HCT116 (cell line): ENCODE measurements around the gene UPK3A. TPM values are rescaled to one million over a fixed set of nuclear protein-coding genes. Genes with fewer than 3 reads are reported as not detected.

Experiments used
- ATAC-seq: fragments of 200-7000 bp; cut with Tn5 transposase; 2 replicates; pipeline ENCODE4 v1.9.1; 2020; ENCODE audit warnings: mild to moderate bottlenecking, moderate library complexity
- BruUV-seq: library from RNA; stranded (reverse); fragments of 400-500 nt; replicated peaks from 2 replicates; lab custom pipeline; 2021; lab: Mats Ljungman, UMichigan
- CTCF ChIA-PET: fragments of 300-600 bp; sonication (Branson Sonifier 250); formaldehyde crosslinking; loops from one replicate; lab custom pipeline; 2021; ENCODE audit warnings: antibody characterized with exemption; lab: Charles Lee
- POLR2A ChIA-PET: fragments of 300-600, 350-600 bp; sonication (Branson Sonifier 250); formaldehyde crosslinking; loops from one replicate; lab custom pipeline; 2021; ENCODE audit warnings: antibody characterized with exemption; lab: Charles Lee
- RAD21 ChIA-PET, 2 experiments: fragments of 300-600 bp; sonication (Branson Sonifier 250); formaldehyde crosslinking; loops; one replicate each; lab custom pipeline; 2023; ENCODE audit warnings: low total read pairs in 2 of 2; ENCODE audit not compliant: uncharacterized antibody in 2 of 2, unreplicated experiment in 2 of 2, low non-redundant PET in 1 of 2; lab: Charles Lee
- DNase-seq: peaks from one replicate; pipeline ENCODE4 v3.0.0-alpha.2; 2010; ENCODE audit warnings: low read depth, low spot score
- H2AFZ ChIP-seq: fragments of 200-600 bp; shearing (Covaris generic), sonication (generic); 2 replicates; pipeline ENCODE4 v1.6.1; 2017; ENCODE audit warnings: low read depth, mixed run types, mixed read lengths, antibody characterized with exemption, low read length; ENCODE audit not compliant: poor library complexity, severe bottlenecking
- H3K27ac ChIP-seq: 2 replicates; pipeline ENCODE4 v1.5.1; 2012; ENCODE audit warnings: low read depth, low read length
- H3K27me3 ChIP-seq: fragments of 200-600 bp; sonication (generic); 2 replicates; pipeline ENCODE4 v1.6.1; 2016; ENCODE audit warnings: mixed run types, low read length, mixed read lengths; ENCODE audit not compliant: insufficient read depth
- H3K36me3 ChIP-seq, 2 experiments: fragments of 200-500 bp in 1 of 2; fragments of 200-600 bp in 1 of 2; sonication (Bioruptor generic) in 1 of 2; sonication (generic) in 1 of 2; 2 replicates each; pipeline versions ENCODE4 v1.5.1 to v1.6.1; 2014 to 2016; ENCODE audit warnings: low read length in 2 of 2, inconsistent platforms in 1 of 2, mixed read lengths in 1 of 2, mixed run types in 1 of 2; ENCODE audit not compliant: insufficient read depth in 2 of 2, control insufficient read depth in 1 of 2
- H3K4me1 ChIP-seq, 2 experiments: fragments of 200-600 bp in 1 of 2; sonication (generic) in 1 of 2; 2 replicates each; pipeline versions ENCODE4 v1.5.1 to v1.6.1; 2012 to 2017; ENCODE audit warnings: low read length in 2 of 2, inconsistent platforms in 1 of 2, mild to moderate bottlenecking in 1 of 2, mixed read lengths in 1 of 2, mixed run types in 1 of 2, moderate library complexity in 1 of 2; ENCODE audit not compliant: insufficient read depth in 2 of 2, control insufficient read depth in 1 of 2
- H3K4me2 ChIP-seq: fragments of 200-600 bp; sonication (generic); 2 replicates; pipeline ENCODE4 v1.6.1; 2017; ENCODE audit warnings: mixed run types, low read length, mixed read lengths
- H3K4me3 ChIP-seq, 2 experiments: fragments of 200-600 bp in 1 of 2; sonication (generic) in 1 of 2; replicated peaks in 1 of 2; 2 replicates each; pipeline ENCODE4 v1.5.1; 2011 to 2016; ENCODE audit warnings: low read length in 2 of 2, control low read depth in 1 of 2, low read depth in 1 of 2, mild to moderate bottlenecking in 1 of 2, mixed read lengths in 1 of 2, mixed run types in 1 of 2
- H3K79me2 ChIP-seq: fragments of 200-600 bp; sonication (generic); 2 replicates; pipeline ENCODE4 v1.6.1; 2017; ENCODE audit warnings: mild to moderate bottlenecking, mixed run types, low read length, moderate library complexity, mixed read lengths; ENCODE audit not compliant: insufficient read depth
- H3K9ac ChIP-seq: fragments of 200-600 bp; sonication (generic); 2 replicates; pipeline ENCODE4 v1.6.1; 2016; ENCODE audit warnings: low read length, mixed read lengths
- H3K9me2 ChIP-seq: fragments of 200-600 bp; sonication (generic), shearing (Covaris generic); 2 replicates; pipeline ENCODE4 v1.6.1; 2017; ENCODE audit warnings: mixed run types, mild to moderate bottlenecking, moderate library complexity; ENCODE audit not compliant: insufficient read depth
- H3K9me3 ChIP-seq, 2 experiments: fragments of 200-500 bp in 1 of 2; fragments of 200-600 bp in 1 of 2; sonication (Bioruptor generic) in 1 of 2; sonication (generic) in 1 of 2; 2 replicates each; pipeline ENCODE4 v1.6.1; 2014 to 2017; ENCODE audit warnings: low read length in 2 of 2, mixed read lengths in 2 of 2, inconsistent platforms in 1 of 2, low read depth in 1 of 2, mild to moderate bottlenecking in 1 of 2, mixed run types in 1 of 2, moderate library complexity in 1 of 2; ENCODE audit not compliant: control insufficient read depth in 1 of 2, insufficient read depth in 1 of 2
- H4K20me1 ChIP-seq: fragments of 200-600 bp; sonication (generic), shearing (Covaris generic); 2 replicates; pipeline ENCODE4 v1.6.1; 2017; ENCODE audit warnings: mixed run types, mild to moderate bottlenecking, moderate library complexity; ENCODE audit not compliant: insufficient read depth
- ATF3 ChIP-seq: IDR thresholded peaks from 2 replicates; pipeline ENCODE4 v1.6.1; 2012
- CEBPB ChIP-seq: IDR thresholded peaks from 2 replicates; pipeline ENCODE4 v1.6.1; 2012; ENCODE audit warnings: low read depth
- EGR1 ChIP-seq: IDR thresholded peaks from 2 replicates; pipeline ENCODE4 v1.6.1; 2012; ENCODE audit warnings: low read depth
- ELF1 ChIP-seq: IDR thresholded peaks from 2 replicates; pipeline ENCODE4 v1.6.1; 2012; ENCODE audit warnings: low read depth, borderline replicate concordance
- EZH2 ChIP-seq: fragments of 200-600 bp; sonication (generic); IDR thresholded peaks from 2 replicates; pipeline ENCODE4 v1.6.1; 2017; ENCODE audit warnings: antibody characterized with exemption, mixed run types
- EZH2phosphoT487 ChIP-seq: fragments of 200-600 bp; IDR thresholded peaks from 2 replicates; pipeline ENCODE4 v1.6.1; 2018; ENCODE audit warnings: antibody characterized with exemption, borderline replicate concordance
- JUND ChIP-seq: IDR thresholded peaks from 2 replicates; pipeline ENCODE4 v1.6.1; 2012
- POLR2A ChIP-seq: IDR thresholded peaks from 2 replicates; pipeline ENCODE4 v1.7.0; 2011; ENCODE audit warnings: borderline replicate concordance; ENCODE audit not compliant: insufficient read depth, insufficient read length; ENCODE audit errors: extremely low read depth
- SP1 ChIP-seq: IDR thresholded peaks from 2 replicates; pipeline ENCODE4 v1.6.1; 2012; ENCODE audit warnings: low read depth
- SRF ChIP-seq: IDR thresholded peaks from 2 replicates; pipeline ENCODE4 v1.6.1; 2012; ENCODE audit warnings: low read depth
- YY1 ChIP-seq: IDR thresholded peaks from 2 replicates; pipeline ENCODE4 v1.6.1; 2011; ENCODE audit warnings: low read length, low read depth, moderate library complexity, mild to moderate bottlenecking; ENCODE audit not compliant: insufficient replicate concordance; ENCODE audit errors: extremely low read depth
- ZNF274 ChIP-seq: fragments of 200-500 bp; sonication (Bioruptor generic); IDR thresholded peaks from 2 replicates; pipeline ENCODE4 v1.6.1; 2014; ENCODE audit warnings: mild to moderate bottlenecking, low read depth, low read length, inconsistent platforms
- intact Hi-C: fragments of 100-400 bp; cut with micrococcal nuclease; formaldehyde crosslinking; loops from 2 replicates; pipeline ENCODE4 v1.10.0; 2022
- total RNA-seq: library from RNA; stranded (reverse); gene quantifications from one replicate; pipeline ENCODE4 v1.2.1, GENCODE V29; 2021; ENCODE audit not compliant: unreplicated experiment
- TF ChIP-seq, protein P1 (sequence below), 3 experiments: fragments of 200-600 bp in 1 of 3; sonication (generic) in 1 of 3; IDR thresholded peaks in 2 of 3; conservative IDR thresholded peaks in 1 of 3; 2 replicates each; pipeline ENCODE4 v1.5.1; 2012 to 2017; ENCODE audit warnings: low read depth in 2 of 3, low read length in 2 of 3, antibody characterized with exemption in 1 of 3, borderline replicate concordance in 1 of 3, control low read depth in 1 of 3, mild to moderate bottlenecking in 1 of 3, mixed read lengths in 1 of 3, mixed run types in 1 of 3, moderate library complexity in 1 of 3; ENCODE audit not compliant: insufficient read depth in 1 of 3
- TF ChIP-seq, protein P2 (sequence below): IDR thresholded peaks from 2 replicates; pipeline ENCODE4 v1.6.1; 2011; ENCODE audit warnings: mild to moderate bottlenecking, low read length, moderate library complexity; ENCODE audit not compliant: insufficient replicate concordance; ENCODE audit errors: extremely low read depth
- TF ChIP-seq, protein P3 (sequence below): IDR thresholded peaks from 2 replicates; pipeline ENCODE4 v1.6.1; 2012; ENCODE audit warnings: low read depth

Gene UPK3A
- total RNA-seq, 1 experiment from 2014 or later = not detected

DNA sequence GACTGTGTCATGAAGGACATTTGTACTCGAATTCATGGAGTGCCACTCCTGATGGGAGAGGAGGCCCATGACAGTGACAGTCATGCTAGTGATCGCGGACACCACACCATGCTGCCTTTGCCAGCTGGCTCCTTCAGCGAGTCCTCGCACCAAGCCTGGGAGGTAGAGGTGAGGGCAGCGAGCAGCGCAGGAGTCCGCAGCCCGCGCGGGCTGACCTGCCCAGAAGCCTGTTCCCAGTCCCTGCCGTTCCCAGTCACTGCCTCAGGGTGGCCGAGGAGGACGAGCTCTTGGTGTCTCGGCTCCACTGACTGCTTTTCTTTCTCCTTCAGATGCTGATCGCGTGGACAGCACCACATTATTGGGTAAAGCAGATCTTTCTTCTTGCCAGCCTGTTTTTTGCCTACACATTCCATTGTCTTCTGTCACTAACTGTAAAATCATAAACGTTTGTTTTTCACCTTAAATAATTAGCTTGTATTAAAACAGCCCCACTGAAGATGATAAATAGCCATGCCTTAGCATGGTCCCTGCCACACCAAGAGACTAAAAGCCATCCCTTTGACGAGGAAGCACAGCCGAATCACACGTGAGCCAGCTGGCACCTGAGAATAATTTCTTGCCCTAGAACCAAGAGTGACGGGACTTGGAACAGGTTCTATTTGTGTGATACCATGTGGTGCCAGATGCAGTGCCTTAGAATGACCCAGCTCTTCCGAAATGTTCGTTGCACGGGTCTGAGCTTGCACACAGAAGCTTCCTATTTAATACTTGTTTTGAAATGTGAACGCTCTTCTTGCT lies 50.5 kb downstream of the UPK3A start:
- no peak overlapping the region for H3K4me2 ChIP-seq
- no peaks in the 10 kb centered on the region for H3K79me2 ChIP-seq
- POLR2A ChIA-PET = no interaction called here
- H3K36me3 ChIP-seq = peaks cover 26 to 43% of the 10 kb centered on the region in 2 experiments; a peak in 3 of 4 replicates
- CTCF ChIA-PET = interaction anchor here (0.6 kb wide), 1 partner anchor 130 kb away, joined by 4 read pairs; no protein-coding TSS in a partner anchor
- intact Hi-C loops = no loop called here
- no peak for DNase-seq
- TF ChIP-seq ATF3 = no peak
- TF ChIP-seq, protein P1, sequence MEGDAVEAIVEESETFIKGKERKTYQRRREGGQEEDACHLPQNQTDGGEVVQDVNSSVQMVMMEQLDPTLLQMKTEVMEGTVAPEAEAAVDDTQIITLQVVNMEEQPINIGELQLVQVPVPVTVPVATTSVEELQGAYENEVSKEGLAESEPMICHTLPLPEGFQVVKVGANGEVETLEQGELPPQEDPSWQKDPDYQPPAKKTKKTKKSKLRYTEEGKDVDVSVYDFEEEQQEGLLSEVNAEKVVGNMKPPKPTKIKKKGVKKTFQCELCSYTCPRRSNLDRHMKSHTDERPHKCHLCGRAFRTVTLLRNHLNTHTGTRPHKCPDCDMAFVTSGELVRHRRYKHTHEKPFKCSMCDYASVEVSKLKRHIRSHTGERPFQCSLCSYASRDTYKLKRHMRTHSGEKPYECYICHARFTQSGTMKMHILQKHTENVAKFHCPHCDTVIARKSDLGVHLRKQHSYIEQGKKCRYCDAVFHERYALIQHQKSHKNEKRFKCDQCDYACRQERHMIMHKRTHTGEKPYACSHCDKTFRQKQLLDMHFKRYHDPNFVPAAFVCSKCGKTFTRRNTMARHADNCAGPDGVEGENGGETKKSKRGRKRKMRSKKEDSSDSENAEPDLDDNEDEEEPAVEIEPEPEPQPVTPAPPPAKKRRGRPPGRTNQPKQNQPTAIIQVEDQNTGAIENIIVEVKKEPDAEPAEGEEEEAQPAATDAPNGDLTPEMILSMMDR (IDR thresholded peaks at IDR 0.05 in 2 of 3, conservative IDR thresholded peaks at IDR 0.05 in 1 of 3; ENCODE audit: borderline replicate concordance in 1 of 3, insufficient read depth in 1 of 3, low read depth in 2 of 3, low read length in 2 of 3) = no peak
- TF ChIP-seq, protein P2, sequence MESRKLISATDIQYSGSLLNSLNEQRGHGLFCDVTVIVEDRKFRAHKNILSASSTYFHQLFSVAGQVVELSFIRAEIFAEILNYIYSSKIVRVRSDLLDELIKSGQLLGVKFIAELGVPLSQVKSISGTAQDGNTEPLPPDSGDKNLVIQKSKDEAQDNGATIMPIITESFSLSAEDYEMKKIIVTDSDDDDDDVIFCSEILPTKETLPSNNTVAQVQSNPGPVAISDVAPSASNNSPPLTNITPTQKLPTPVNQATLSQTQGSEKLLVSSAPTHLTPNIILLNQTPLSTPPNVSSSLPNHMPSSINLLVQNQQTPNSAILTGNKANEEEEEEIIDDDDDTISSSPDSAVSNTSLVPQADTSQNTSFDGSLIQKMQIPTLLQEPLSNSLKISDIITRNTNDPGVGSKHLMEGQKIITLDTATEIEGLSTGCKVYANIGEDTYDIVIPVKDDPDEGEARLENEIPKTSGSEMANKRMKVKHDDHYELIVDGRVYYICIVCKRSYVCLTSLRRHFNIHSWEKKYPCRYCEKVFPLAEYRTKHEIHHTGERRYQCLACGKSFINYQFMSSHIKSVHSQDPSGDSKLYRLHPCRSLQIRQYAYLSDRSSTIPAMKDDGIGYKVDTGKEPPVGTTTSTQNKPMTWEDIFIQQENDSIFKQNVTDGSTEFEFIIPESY = no peak
- TF ChIP-seq, protein P3, sequence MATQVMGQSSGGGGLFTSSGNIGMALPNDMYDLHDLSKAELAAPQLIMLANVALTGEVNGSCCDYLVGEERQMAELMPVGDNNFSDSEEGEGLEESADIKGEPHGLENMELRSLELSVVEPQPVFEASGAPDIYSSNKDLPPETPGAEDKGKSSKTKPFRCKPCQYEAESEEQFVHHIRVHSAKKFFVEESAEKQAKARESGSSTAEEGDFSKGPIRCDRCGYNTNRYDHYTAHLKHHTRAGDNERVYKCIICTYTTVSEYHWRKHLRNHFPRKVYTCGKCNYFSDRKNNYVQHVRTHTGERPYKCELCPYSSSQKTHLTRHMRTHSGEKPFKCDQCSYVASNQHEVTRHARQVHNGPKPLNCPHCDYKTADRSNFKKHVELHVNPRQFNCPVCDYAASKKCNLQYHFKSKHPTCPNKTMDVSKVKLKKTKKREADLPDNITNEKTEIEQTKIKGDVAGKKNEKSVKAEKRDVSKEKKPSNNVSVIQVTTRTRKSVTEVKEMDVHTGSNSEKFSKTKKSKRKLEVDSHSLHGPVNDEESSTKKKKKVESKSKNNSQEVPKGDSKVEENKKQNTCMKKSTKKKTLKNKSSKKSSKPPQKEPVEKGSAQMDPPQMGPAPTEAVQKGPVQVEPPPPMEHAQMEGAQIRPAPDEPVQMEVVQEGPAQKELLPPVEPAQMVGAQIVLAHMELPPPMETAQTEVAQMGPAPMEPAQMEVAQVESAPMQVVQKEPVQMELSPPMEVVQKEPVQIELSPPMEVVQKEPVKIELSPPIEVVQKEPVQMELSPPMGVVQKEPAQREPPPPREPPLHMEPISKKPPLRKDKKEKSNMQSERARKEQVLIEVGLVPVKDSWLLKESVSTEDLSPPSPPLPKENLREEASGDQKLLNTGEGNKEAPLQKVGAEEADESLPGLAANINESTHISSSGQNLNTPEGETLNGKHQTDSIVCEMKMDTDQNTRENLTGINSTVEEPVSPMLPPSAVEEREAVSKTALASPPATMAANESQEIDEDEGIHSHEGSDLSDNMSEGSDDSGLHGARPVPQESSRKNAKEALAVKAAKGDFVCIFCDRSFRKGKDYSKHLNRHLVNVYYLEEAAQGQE = no peak
- TF ChIP-seq SRF = no peak
- TF ChIP-seq CEBPB = no peak
- no peak for TF ChIP-seq JUND
- no peak for TF ChIP-seq YY1
- no peak for TF ChIP-seq ELF1
- TF ChIP-seq EZH2 = no peak
- no peak for TF ChIP-seq EGR1
- TF ChIP-seq POLR2A = no peak
- no peak for TF ChIP-seq EZH2phosphoT487
- no peak for TF ChIP-seq SP1
- no peak for TF ChIP-seq ZNF274
- H3K27ac ChIP-seq = no peak overlapping the region
- no peaks in the 10 kb centered on the region for H3K4me1 ChIP-seq
- no peak overlapping the region for H3K4me3 ChIP-seq
- no peak overlapping the region for H2AFZ ChIP-seq
- H4K20me1 ChIP-seq = no peaks in the 10 kb centered on the region
- no peaks in the 10 kb centered on the region for H3K27me3 ChIP-seq
- RAD21 ChIA-PET = no interaction called here
- H3K9ac ChIP-seq = no peak overlapping the region
- peak; percentile 34; the same call in 1 of the 2 replicates for ATAC-seq
- no peaks in the 10 kb centered on the region for H3K9me2 ChIP-seq
- BruUV-seq = no TSS peak
- no peaks in the 10 kb centered on the region for H3K9me3 ChIP-seq
